ENCODE results near the gene AUTS2. TPM values are rescaled to one million over a fixed set of nuclear protein-coding genes. Genes with fewer than 3 reads are reported as not detected.

AUTS2 gene
- total and polyA plus RNA-seq, 10 donors: 6.1 to 54.8 (median 29.1) TPM

GRCh38 chr7:70598976-70599375, 1000.7 kb downstream of the AUTS2 start:
- H3K4me1 ChIP-seq: peaks cover 4 to 19% (median 11%) of the 10 kb centered on the region in 6 donors
- no peak overlapping the region for H3K4me3 ChIP-seq
- WGBS, 5 donors: 63 to 88% (median 83%) methylated on average over 2 of the region's 2 CpGs
- peaks cover 0 to 20% (median 12%) of the 10 kb centered on the region in 8 donors for H3K9me3 ChIP-seq
- H3K27me3 ChIP-seq (replicated peaks in 1 of 7): peaks cover 0 to 39% (median 16%) of the 10 kb centered on the region in 7 donors
- intact Hi-C loops (cut with DNase I; ENCODE audit: low total_unique reads): no loop called here
- TF ChIP-seq CTCF (IDR thresholded peaks at IDR 0.05 in 8 of 11, conservative IDR thresholded peaks at IDR 0.05 in 3 of 11) (no peak), POLR2A (IDR thresholded peaks at IDR 0.05) (no peak), POLR2AphosphoS5 (IDR thresholded peaks at IDR 0.05) (no peak)
- H3K36me3 ChIP-seq: peaks cover 0 to 3% (median 0%) of the 10 kb centered on the region in 6 donors
- no peak overlapping the region for H3K27ac ChIP-seq
- no peak for DNase-seq

DNA sequence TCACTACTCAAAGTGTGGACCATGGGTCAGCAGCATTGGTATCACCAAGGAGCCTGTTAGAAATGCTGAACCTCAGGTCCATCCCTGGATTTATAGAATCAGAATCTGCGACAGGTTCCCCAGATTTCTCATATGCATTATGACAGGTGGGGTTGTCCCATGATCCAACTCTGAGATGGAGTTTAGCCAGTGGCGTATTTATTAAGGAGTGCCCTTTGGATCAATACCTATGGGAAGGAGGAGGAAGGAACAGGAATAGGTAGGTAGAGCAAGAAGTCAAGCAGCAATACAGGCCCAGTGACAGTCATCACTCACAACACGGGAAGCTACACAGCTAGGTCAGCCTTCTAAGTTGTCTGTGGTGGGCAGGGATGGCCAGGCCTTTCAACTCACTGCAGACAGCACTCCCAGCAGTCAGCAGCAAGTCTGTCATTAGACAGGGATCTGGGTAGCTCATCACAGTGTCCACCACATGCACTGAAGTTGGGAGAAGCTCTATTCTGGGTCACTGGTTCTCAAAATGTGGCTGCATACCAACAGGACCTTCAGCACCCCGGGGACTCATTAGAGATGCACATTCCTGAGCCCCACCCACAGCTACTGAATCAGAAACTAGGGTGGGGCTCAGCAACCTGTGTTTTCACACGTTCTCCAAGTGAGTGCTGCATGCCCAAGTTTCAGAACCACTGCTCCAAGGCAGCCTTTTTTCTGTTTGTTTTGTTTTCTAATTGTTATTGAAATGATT, 1001.3 kb downstream of the AUTS2 start:
- DNase-seq: no peak
- TF ChIP-seq POLR2AphosphoS5 (IDR thresholded peaks at IDR 0.05): no peak
- TF ChIP-seq CTCF (IDR thresholded peaks at IDR 0.05 in 8 of 11, conservative IDR thresholded peaks at IDR 0.05 in 3 of 11): no peak
- TF ChIP-seq POLR2A (IDR thresholded peaks at IDR 0.05): no peak
- intact Hi-C loops (cut with DNase I; ENCODE audit: low total_unique reads): no loop called here
- peaks cover 0 to 33% (median 16%) of the 10 kb centered on the region in 7 donors for H3K27me3 ChIP-seq (replicated peaks in 1 of 7)
- peaks cover 0 to 4% (median 0%) of the 10 kb centered on the region in 6 donors for H3K36me3 ChIP-seq
- no peak overlapping the region for H3K27ac ChIP-seq
- peaks cover 4 to 19% (median 11%) of the 10 kb centered on the region in 6 donors for H3K4me1 ChIP-seq
- H3K9me3 ChIP-seq: peaks cover 0 to 27% (median 16%) of the 10 kb centered on the region in 8 donors
- WGBS, 5 donors: 75 to 82% (median 79%) methylated on average over 5 of the region's 5 CpGs
- no peak overlapping the region for H3K4me3 ChIP-seq

DNA sequence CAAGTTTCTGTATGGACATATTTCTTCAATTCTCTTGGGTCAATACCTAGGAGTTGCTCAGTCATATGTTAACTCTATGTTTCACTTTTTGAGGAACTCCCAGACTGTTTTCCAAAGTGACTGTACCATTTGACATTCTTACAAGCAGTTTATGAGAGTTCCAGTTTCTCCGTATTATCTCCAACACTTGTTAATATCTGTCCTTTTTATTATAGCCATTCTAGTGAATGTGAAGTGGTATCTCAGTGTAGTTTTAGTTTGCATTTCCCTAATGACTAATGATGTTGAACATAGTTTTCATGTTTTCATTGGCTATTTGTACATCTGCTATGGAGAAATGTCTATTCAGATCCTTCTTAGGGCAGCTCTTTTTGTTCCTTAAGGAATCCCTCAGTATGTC, 1002.7 kb downstream of the AUTS2 start:
- Histone ChIP-seq H3K27ac (no peak overlapping the region), H3K36me3 (peaks cover 0 to 6% (median 0%) of the 10 kb centered on the region in 6 donors), H3K4me1 (peaks cover under 1 to 8% (median 5%) of the 10 kb centered on the region in 6 donors), H3K9me3 (peaks cover 0 to 31% (median 16%) of the 10 kb centered on the region in 8 donors), H3K4me3 (no peak overlapping the region), H3K27me3 (replicated peaks in 1 of 7) (peaks cover 0 to 19% (median 8%) of the 10 kb centered on the region in 7 donors)
- intact Hi-C loops (cut with DNase I; ENCODE audit: low total_unique reads): no loop called here
- no peak for DNase-seq
- WGBS, 5 donors: 90 to 100% (median 96%) methylated on average over 1 of the region's 1 CpG
- no peak for TF ChIP-seq CTCF (IDR thresholded peaks at IDR 0.05 in 8 of 11, conservative IDR thresholded peaks at IDR 0.05 in 3 of 11)
- TF ChIP-seq POLR2A (IDR thresholded peaks at IDR 0.05): no peak
- no peak for TF ChIP-seq POLR2AphosphoS5 (IDR thresholded peaks at IDR 0.05)

DNA sequence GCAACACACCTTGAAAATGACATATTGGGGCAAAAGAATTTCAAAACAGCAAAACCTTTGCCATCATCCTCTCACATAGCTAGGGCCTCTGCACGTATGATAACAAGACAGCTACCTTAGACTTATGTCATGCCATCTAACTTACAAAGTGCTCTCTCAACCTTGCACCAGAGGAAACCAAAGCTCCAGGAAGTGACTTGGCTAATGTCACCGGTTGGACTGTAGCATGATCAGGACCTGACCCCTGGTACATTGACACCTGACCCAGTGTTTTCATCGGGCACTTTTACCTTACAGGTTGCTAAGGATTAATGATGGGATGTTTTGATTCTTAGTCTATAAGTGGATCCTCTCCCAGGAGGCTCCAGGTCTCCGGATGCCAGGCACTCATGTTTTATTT, 1003.8 kb downstream of the AUTS2 start:
- 46 to 63% (median 59%) methylated on average over 4 of the region's 4 CpGs for WGBS, 5 donors
- Histone ChIP-seq H3K9me3 (peaks cover 0 to 31% (median 16%) of the 10 kb centered on the region in 8 donors), H3K4me3 (no peak overlapping the region), H3K36me3 (peaks cover 0 to 6% (median 0%) of the 10 kb centered on the region in 6 donors), H3K27ac (no peak overlapping the region), H3K27me3 (replicated peaks in 1 of 7) (peaks cover 0 to 8% (median 0%) of the 10 kb centered on the region in 7 donors), H3K4me1 (no peaks in the 10 kb centered on the region)
- intact Hi-C loops (cut with DNase I; ENCODE audit: low total_unique reads): no loop called here
- TF ChIP-seq POLR2AphosphoS5 (IDR thresholded peaks at IDR 0.05): no peak
- no peak for TF ChIP-seq POLR2A (IDR thresholded peaks at IDR 0.05)
- TF ChIP-seq CTCF (IDR thresholded peaks at IDR 0.05 in 8 of 11, conservative IDR thresholded peaks at IDR 0.05 in 3 of 11): no peak
- DNase-seq: no peak

All from spleen (tissue), 11 donors.